ENCODE data around the gene DLGAP3. TPM values are rescaled to one million over a fixed set of nuclear protein-coding genes. Genes with fewer than 3 reads are reported as not detected.

DLGAP3 gene
- polyA plus RNA-seq, 1 donor from 2014 or later = 2.9 TPM

GRCh38 chr1:34864759-34865158, 64.7 kb downstream of the DLGAP3 start:
- no peak for TF ChIP-seq EZH2 (IDR thresholded peaks at IDR 0.05; ENCODE audit: borderline replicate concordance, insufficient read depth, low read length, poor library complexity, severe bottlenecking)
- no peak for TF ChIP-seq TAF1 (IDR thresholded peaks at IDR 0.05; ENCODE audit: low read depth)
- TF ChIP-seq RAD21 (conservative IDR thresholded peaks at IDR 0.05) = no peak
- TF ChIP-seq EP300 (conservative IDR thresholded peaks at IDR 0.05; ENCODE audit: poor library complexity, severe bottlenecking) = no peak
- no peak for TF ChIP-seq SMC3 (conservative IDR thresholded peaks at IDR 0.05; ENCODE audit: poor library complexity)
- TF ChIP-seq, protein P1, sequence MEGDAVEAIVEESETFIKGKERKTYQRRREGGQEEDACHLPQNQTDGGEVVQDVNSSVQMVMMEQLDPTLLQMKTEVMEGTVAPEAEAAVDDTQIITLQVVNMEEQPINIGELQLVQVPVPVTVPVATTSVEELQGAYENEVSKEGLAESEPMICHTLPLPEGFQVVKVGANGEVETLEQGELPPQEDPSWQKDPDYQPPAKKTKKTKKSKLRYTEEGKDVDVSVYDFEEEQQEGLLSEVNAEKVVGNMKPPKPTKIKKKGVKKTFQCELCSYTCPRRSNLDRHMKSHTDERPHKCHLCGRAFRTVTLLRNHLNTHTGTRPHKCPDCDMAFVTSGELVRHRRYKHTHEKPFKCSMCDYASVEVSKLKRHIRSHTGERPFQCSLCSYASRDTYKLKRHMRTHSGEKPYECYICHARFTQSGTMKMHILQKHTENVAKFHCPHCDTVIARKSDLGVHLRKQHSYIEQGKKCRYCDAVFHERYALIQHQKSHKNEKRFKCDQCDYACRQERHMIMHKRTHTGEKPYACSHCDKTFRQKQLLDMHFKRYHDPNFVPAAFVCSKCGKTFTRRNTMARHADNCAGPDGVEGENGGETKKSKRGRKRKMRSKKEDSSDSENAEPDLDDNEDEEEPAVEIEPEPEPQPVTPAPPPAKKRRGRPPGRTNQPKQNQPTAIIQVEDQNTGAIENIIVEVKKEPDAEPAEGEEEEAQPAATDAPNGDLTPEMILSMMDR (IDR thresholded peaks at IDR 0.05; ENCODE audit: poor library complexity, severe bottlenecking) = no peak
- TF ChIP-seq MXI1 (conservative IDR thresholded peaks at IDR 0.05; ENCODE audit: poor library complexity, severe bottlenecking) = no peak
- no peak for TF ChIP-seq POLR2AphosphoS5 (IDR thresholded peaks at IDR 0.05)
- TF ChIP-seq, protein P2, sequence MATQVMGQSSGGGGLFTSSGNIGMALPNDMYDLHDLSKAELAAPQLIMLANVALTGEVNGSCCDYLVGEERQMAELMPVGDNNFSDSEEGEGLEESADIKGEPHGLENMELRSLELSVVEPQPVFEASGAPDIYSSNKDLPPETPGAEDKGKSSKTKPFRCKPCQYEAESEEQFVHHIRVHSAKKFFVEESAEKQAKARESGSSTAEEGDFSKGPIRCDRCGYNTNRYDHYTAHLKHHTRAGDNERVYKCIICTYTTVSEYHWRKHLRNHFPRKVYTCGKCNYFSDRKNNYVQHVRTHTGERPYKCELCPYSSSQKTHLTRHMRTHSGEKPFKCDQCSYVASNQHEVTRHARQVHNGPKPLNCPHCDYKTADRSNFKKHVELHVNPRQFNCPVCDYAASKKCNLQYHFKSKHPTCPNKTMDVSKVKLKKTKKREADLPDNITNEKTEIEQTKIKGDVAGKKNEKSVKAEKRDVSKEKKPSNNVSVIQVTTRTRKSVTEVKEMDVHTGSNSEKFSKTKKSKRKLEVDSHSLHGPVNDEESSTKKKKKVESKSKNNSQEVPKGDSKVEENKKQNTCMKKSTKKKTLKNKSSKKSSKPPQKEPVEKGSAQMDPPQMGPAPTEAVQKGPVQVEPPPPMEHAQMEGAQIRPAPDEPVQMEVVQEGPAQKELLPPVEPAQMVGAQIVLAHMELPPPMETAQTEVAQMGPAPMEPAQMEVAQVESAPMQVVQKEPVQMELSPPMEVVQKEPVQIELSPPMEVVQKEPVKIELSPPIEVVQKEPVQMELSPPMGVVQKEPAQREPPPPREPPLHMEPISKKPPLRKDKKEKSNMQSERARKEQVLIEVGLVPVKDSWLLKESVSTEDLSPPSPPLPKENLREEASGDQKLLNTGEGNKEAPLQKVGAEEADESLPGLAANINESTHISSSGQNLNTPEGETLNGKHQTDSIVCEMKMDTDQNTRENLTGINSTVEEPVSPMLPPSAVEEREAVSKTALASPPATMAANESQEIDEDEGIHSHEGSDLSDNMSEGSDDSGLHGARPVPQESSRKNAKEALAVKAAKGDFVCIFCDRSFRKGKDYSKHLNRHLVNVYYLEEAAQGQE (IDR thresholded peaks at IDR 0.05; ENCODE audit: borderline replicate concordance) = no peak
- no peaks in the 10 kb centered on the region for H3K9me3 ChIP-seq (ENCODE audit: low read length)
- no peak overlapping the region for H3K9ac ChIP-seq (ENCODE audit: low read length)
- H2AFZ ChIP-seq (ENCODE audit: low read depth, low read length) = no peak overlapping the region
- no peak overlapping the region for H3K4me2 ChIP-seq (ENCODE audit: low read length)
- H3K9me2 ChIP-seq (ENCODE audit: insufficient read depth, low read length) = no peaks in the 10 kb centered on the region
- H3K4me3 ChIP-seq (ENCODE audit: low read length) = no peak overlapping the region
- H3F3A ChIP-seq (ENCODE audit: insufficient read depth, low read length, poor library complexity, severe bottlenecking) = no peaks in the 10 kb centered on the region
- no peaks in the 10 kb centered on the region for H3K36me3 ChIP-seq (ENCODE audit: insufficient read depth, low read length)
- H3K27me3 ChIP-seq (ENCODE audit: insufficient read depth, low read depth, low read length) = no peaks in the 10 kb centered on the region
- H4K20me1 ChIP-seq (ENCODE audit: insufficient read depth) = no peaks in the 10 kb centered on the region
- no peaks in the 10 kb centered on the region for H3K79me2 ChIP-seq (replicated peaks; ENCODE audit: insufficient read depth, low read length)
- H3K27ac ChIP-seq (ENCODE audit: low read length) = no peak overlapping the region

GRCh38 chr1:34863501-34863900, 65.9 kb downstream of the DLGAP3 start:
- Histone ChIP-seq H3F3A (ENCODE audit: insufficient read depth, low read length, poor library complexity, severe bottlenecking) (no peaks in the 10 kb centered on the region), H3K27me3 (ENCODE audit: insufficient read depth, low read depth, low read length) (no peaks in the 10 kb centered on the region), H4K20me1 (ENCODE audit: insufficient read depth) (no peaks in the 10 kb centered on the region)

More at GRCh38 chr1:34863501-34863900, 65.9 kb downstream of the DLGAP3 start:
- Histone ChIP-seq H3K4me2 (ENCODE audit: low read length) (no peak overlapping the region), H3K9ac (ENCODE audit: low read length) (no peak overlapping the region), H3K4me3 (ENCODE audit: low read length) (no peak overlapping the region), H3K9me3 (ENCODE audit: low read length) (no peaks in the 10 kb centered on the region), H3K36me3 (ENCODE audit: insufficient read depth, low read length) (no peaks in the 10 kb centered on the region), H3K79me2 (replicated peaks; ENCODE audit: insufficient read depth, low read length) (peaks cover 11% of the 10 kb centered on the region), H3K9me2 (ENCODE audit: insufficient read depth, low read length) (no peaks in the 10 kb centered on the region), H2AFZ (ENCODE audit: low read depth, low read length) (no peak overlapping the region), H3K27ac (ENCODE audit: low read length) (no peak overlapping the region)
- no peak for TF ChIP-seq MXI1 (conservative IDR thresholded peaks at IDR 0.05; ENCODE audit: poor library complexity, severe bottlenecking)
- TF ChIP-seq, protein P2 (IDR thresholded peaks at IDR 0.05; ENCODE audit: borderline replicate concordance) = no peak
